Forelimb muscle (tissue), 1 donor: ENCODE measurements around the gene NTN3. TPM values are rescaled to one million over a fixed set of nuclear protein-coding genes. Genes with fewer than 3 reads are reported as not detected.
"Not testable (repeated sequence)": the region's sequence is repeated elsewhere in the genome, so short reads cannot be mapped to it uniquely, and the experiment has no call there.

Experiments
- DNase-seq: peaks from one replicate; pipeline ENCODE4 v3.0.0-alpha.2; 2013; ENCODE audit warnings: low read depth
- polyA plus RNA-seq: library from polyadenylated mRNA; unstranded; fragments of 120-200 nt; gene quantifications from one replicate; pipeline ENCODE4 v1.2.1, GENCODE V29; 2013; ENCODE audit not compliant: insufficient read length

NTN3 gene
- 3.6 TPM for polyA plus RNA-seq

DNA sequence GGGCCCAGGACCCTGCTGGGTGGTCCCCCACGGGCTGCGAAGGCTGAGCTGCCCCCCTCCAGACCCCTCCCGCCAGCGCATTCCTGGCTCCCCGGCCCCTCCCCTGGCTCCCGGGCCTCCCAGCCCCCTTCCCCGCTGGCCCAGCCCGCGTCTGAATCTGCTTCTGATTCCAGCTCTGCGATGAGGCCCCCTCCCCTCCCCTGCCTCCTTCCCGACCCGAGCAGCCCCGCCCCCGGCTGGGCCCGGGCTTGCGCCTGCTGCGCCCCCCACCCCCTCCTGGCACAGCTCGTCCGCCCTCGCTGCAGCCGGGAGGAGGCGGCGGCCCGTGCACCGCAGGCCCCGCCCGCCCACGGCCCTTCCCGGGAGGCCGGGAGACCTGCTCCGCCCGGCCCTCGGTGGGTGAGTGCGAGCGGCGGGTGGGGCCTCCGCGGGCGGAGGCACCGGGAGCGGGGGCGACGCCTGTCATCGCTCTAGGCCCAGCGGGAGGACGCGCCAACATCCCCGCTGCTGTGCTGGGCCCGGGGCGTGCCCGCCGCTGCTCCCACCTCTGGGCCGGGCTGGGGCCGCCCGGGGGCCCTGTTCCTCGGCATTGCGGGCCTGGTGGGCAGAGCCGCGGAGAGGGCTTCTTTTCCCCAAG is at the start of gene NTN3:
NTN3 (plus strand) TSS at position 282 of the 637 bp plus-strand sequence. CDS start 405 bp downstream, outside the sequence.
- no peak for DNase-seq

GRCh38 chr16:2422123-2422867 is 48.8 kb upstream of the NTN3 start:
- DNase-seq, result no peak

DNA sequence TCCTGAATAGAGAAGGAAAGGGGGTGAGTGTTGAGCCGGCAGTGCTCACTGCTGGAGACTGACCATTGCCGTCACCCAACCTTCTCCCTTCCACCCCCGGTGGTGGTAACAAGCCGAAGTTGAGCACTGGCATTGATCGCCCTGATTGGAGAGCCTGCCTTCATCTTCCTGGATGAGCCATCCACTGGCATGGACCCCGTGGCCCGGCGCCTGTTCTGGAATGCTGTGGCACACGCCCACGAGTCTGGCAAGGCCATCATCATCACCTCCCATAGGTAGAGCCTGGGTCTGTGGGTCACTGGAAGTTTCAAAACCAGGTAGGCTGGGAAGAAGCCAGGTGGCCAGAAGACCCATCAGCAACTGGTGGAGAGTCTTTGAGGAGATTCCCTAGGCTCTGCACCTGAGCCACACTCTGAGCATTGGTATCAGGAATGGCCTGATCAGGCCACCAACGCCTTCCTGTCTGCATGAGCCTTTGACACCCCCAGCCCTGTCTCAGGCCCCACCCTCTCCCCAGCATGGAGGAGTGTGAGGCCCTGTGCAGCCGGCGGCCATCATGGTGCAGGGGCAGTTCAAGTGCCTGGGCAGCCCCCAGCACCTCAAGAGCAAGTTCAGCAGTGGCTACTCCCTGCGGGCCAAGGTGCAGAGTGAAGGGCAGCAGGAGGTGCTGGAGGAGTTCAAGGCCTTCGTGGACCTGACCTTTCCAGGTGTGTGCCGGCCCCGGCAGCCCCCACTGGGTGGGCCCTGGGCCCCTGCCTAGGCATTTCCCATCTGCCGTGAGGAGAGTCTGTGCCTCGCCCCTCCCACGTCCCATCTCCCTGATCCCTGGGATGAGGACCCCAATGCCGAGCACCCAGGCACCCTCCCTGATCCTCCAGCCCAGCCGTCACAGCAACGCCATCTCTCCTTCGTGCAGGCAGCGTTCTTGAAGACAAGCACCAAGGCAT is 46.8 kb upstream of the NTN3 start:
- no peak for DNase-seq

DNA sequence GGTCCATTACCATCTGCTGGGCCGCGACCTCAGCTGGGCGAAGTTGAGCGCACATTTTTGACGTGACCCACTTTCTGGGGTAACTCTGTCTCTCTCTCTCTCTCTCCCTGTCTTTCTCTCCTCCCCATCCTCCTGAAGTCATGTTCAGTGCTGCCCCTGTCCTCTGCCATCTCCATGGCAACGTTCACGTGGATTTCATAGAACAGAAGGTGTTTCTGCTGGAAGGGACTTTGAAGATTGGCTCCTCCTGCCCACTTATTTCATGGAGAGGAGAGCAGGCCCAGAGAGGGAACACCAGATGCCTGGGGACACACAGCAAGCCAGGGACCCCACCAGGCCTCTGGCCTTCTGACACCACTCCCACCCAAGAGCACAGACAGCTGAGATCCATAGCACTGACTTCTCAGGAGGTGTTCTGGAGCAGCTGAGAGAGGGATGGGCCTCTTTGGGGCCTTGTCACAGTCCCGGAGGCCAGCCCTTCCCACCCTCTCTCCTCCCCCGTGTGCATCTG is 46.0 kb upstream of the NTN3 start:
- DNase-seq, result no peak

DNA sequence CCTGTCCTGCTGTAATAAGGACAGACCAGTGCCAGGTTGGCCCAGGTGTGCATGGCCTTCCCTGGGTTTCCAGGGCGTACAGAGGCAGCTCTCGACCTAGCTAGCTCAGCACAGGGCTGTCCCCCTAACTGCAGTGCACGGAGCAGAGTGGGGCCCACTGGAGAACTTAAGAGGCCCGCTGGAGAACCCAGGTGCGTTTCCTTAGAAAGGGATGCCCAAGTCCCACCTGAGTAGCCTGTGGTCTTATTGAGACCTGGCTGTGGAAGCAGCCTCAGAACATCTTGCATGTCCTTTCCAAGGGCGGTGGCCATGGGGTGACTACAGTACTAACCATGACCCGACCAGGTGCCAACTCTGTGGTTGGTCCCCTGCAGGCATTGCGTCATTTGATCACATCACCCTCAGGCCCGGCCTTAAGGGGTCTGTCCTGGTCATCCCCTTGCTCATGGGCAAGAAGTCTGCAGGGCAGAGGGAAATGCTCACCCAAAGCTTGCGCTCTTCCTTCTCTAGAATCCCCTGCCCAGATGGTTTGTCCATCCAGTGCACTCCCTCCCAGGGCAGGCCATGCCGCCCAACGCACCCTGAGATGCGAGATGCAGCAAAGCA is 45.2 kb upstream of the NTN3 start:
- DNase-seq, result no peak

DNA sequence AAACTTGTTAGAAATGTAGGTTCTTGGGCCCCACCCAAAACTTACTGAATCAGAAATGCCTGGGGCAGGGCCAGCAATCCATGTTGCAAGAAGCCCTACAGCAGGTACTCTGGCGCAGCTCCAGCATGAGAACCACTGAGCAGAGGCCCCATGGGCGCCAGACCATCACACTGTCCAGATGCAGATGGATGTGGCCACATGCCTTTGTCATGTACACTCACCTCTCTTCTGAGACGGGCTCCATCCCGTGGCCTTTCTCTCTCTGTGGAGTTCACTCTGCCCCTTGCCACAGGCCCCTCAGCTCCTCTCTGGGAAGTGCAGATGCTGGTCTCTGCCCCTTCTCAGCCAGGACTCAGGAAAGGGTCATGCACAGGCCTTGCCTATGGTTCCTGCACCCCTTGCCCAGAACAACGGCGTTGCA is 44.1 kb upstream of the NTN3 start:
- DNase-seq, result no peak

- DNase-seq, result no peak
Observed at GRCh38 chr16:2427526-2427925, 43.6 kb upstream of the NTN3 start.

DNA sequence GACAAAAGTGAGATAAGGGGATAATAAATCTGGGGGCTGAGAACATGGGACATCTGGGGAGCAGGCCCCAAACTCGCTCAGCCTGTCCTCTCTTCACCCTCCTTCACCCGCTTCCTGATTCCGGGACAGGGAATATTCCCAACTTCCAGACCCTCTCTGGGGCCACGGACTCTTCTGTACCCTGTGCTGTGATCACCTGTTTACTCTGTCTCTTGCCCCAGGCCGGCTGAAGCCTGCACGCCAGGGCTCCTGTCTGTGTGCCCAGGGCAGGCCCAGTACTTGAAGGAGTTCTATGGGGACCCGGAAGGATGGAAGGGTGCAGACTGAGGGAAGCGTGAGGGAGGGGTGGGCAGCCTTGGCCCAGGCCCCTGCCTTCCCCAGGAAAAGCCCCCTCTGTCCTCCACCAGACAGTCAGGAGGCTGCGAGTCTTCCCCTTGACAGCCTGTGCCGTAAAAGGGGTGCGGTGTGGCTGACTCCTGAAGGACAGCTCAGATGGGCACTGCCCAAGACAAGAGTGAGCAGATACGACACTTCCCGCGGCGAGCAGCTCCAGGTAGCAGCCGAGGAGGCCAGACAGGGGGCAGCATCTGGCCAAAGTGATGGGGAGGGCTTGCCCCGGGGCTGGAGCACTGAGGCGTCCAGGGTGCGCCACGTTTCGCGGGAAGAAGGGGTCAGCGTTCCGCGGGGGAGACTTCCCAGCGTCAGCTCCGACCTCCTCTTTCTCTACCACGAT is 42.9 kb upstream of the NTN3 start:
- no peak for DNase-seq

DNA sequence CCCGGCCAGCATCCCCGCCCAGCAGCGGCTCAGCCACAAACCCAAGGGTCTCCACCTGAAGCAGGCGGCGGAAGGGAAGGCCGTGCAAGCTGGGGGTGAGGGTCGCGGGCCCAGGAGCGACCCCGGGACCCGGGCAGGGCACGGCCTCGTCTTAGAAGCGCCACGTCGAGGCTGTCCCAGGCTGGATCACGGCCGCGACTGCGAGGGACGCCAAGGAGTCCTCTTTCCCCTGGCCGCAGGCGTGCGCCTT is 42.4 kb upstream of the NTN3 start:
- DNase-seq, result no peak

DNA sequence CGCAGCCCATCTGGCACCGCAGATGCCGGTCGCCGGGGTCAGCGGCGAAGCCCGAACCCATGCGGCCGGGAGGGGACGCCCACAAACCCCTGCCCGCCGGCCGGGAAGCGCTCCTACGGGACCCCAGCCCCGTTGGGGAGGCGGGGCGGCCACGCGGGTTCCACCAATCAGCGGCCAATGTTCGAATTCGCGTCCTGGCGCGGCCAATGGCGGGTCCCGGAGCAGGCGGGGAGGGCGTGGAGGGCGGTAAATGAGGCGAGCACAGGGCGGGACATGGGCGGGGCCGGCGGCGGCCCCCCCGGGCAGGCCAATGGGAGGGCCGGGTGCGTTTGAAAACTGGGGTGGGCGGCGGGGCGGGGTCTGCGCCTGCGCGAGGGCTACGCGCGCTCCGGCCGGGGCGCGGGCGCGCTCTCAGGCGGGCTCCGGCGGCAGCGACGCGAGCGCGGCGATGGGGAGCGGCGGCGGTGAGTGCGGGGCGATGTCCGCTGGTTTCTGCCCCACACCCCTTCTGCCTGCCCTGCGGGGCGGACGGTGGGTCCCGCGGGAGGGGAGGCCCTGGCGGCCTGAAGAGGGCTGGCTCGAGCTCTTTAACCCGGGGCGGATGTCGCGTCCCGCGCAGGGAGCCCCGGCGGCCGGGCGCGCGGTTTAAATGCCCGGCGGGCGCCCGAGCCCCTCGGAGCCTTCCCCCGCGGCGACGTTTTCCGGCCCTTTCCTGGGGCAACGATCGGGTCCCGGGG is 41.9 kb upstream of the NTN3 start, which contains the start of gene CCNF:
CCNF (plus strand) TSS at position 414 of the 737 bp plus-strand sequence; CDS start at position 449, 35 bp downstream.
- peak; percentile 86 for DNase-seq

DNA sequence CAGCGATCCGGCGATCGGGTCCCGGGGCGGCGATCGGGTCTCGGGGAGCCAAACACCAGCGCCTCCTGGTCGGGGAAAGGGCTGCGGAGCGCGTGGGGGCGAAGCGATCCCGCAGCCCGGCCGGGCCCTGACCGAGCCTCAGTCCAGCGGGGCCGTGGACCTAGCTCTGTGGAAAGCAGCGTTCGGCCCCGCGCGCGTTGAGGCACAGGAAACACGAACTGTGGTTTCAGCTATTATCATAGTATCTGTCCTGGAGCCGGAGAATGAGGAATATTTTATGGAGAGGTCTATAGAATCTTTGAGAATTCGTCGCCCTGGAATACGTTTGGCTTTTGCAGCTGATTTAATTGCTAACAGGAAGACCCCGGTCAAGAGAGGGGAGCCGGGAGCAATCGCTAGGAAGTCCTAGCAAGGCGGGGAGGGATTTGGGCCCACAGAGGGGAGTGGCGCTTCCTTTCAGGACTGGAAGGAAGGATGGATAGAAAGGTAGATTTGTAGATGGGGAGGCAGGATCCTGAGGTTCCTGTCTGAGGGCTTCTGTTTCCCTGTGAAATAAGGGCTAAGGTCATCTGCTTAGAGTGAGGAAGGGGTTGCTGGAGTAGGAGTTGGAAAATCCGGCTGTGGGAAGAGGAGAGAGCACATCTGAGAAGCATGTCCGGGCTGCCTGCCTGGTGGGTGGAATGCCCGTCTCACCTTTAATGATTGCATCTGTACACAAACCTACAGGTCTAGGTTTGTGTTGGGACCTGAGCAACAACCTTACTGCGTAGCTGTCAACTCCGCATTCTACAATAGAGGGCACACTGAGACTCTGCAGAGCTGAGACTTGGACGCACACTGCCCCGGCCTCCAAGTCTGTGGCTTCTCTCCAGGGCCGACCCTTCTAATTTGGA is 41.1 kb upstream of the NTN3 start:
- DNase-seq, result no peak

- DNase-seq, result no peak
Observed at GRCh38 chr16:2432286-2432685, 38.8 kb upstream of the NTN3 start.

- DNase-seq, result no peak
Observed at GRCh38 chr16:2432801-2433505, 38.1 kb upstream of the NTN3 start.

- not testable (repeated sequence) for DNase-seq
Observed at GRCh38 chr16:2435236-2435635, 35.9 kb upstream of the NTN3 start.

DNA sequence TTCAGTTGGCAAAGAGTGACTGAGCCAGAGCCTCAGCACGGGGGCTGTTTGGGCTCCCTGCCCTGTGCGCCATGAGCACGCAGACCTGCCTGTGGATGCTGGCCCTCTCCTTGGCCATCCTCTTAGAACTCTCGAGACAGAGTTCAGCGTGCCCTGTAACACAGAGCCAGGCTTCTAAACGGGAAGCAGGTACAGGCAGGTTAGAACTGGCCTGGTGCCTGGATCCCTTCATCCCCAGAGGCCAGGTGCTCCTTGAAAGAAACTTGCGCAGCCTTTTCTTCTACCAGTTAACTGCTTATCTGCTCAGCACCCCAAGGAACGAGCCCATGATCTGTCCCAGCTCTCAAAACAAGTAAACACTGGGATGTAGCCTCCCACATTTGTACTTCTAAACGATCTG is 35.0 kb upstream of the NTN3 start:
- DNase-seq, result no peak

DNA sequence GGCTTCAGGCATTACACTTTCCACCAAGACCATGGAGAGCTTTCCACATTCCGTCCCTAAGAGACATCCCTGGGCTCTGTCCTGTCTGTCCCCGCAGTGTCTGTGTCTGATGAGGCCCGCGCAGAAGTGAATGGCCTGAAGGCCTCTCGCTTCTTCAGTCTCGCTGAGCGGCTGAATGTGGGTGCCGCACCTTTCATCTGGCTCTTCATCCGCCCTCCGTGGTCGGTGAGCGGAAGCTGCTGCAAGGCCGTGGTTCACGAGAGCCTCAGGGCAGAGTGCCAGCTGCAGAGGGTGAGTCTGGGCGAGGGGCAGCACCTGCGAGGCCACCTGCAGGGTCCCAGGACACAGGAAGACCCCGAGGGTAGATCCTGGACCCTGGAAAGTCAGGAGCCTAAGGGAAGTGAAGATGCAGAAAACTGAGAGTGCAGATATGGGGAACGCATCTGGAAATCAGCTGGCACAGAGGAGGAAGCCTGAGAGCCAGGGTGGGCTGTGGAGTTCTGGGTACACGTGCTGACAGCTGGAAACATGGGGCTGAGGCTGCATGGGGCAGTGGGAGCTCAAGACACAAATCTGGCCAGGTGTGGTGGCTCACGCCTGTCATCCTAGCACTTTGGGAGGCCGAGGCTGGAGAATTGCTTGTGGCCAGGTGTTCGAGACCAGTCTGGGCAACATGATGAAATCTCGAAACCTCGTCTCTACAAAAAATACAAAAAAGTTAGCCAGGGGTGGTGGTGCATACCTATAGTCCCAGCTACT is 33.9 kb upstream of the NTN3 start:
- no peak for DNase-seq

DNA sequence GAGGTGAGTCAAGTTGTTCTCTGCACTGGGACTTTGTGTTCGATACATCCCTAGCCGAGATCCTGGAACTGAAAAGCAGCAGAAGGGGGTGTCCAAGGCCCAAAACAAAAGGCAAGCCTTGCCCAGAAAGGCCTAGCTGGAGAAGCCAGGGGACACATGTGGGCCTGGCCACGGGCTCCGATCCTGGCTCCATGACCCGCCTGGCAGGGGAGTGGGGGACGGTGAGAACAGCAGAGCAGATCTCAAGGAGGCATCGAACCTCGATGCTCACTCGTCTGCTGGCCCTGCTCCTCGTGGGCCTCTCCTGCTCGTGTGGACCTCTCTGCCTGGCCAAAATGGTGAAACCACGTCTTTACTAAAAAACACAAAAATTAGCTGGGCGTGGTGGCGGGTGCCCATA is 33.0 kb upstream of the NTN3 start:
- DNase-seq, result no peak

GRCh38 chr16:2439598-2439997 is 31.5 kb upstream of the NTN3 start:
- DNase-seq, result no peak
